22Rv1 (cell line): ENCODE measurements around the gene CCDC106.

Source experiments
- CTCF ChIP-seq: fragments of 450-650 bp; IDR thresholded peaks from 2 replicates; pipeline ENCODE4 v1.5.1; 2017; ENCODE audit warnings: mild to moderate bottlenecking
- ZFX ChIP-seq: fragments of 450-650 bp; IDR thresholded peaks from 2 replicates; pipeline ENCODE4 v1.6.1; 2017; ENCODE audit warnings: antibody characterized with exemption, borderline replicate concordance

GRCh38 chr19:55679343-55680257, 31.6 kb downstream of the CCDC106 start:
- TF ChIP-seq CTCF = no peak
- TF ChIP-seq ZFX = no peak
